HG03565 (cell line): ENCODE data around the gene TUBA1B.

Source experiments
- ATAC-seq: cut with Tn5 transposase; IDR thresholded peaks from one replicate; pipeline ENCODE4 v1.9.1; 2021; ENCODE audit warnings: mild to moderate bottlenecking, moderate library complexity; ENCODE audit not compliant: unreplicated experiment

The TUBA1B gene

GRCh38 chr12:49091836-49092085, 39.4 kb downstream of the TUBA1B start:
- no peak for ATAC-seq

GRCh38 chr12:49091056-49091835, 39.9 kb downstream of the TUBA1B start:
- ATAC-seq: no peak

- no peak for ATAC-seq
Measured at GRCh38 chr12:49089821-49090773, 41.1 kb downstream of the TUBA1B start.

- no peak for ATAC-seq
Measured at GRCh38 chr12:49088932-49089330, 42.3 kb downstream of the TUBA1B start.

GRCh38 chr12:49088150-49088931, 42.9 kb downstream of the TUBA1B start:
- ATAC-seq: no peak

- ATAC-seq: no peak
Measured at GRCh38 chr12:49086116-49086515, 45.1 kb downstream of the TUBA1B start.

- ATAC-seq: no peak
Measured at GRCh38 chr12:49084438-49084837, 46.8 kb downstream of the TUBA1B start.

GRCh38 chr12:49079793-49080192, 51.4 kb downstream of the TUBA1B start:
- no peak for ATAC-seq
